IMR-90 (cell line): Measurements from ENCODE around the gene SLC18B1.

Source experiments
- BHLHE40 ChIP-seq: fragments of 150-350 bp; IDR thresholded peaks from 2 replicates; pipeline ENCODE4 v1.6.1; 2016; ENCODE audit warnings: mild to moderate bottlenecking, low read depth, low read length
- CTCF ChIP-seq: conservative IDR thresholded peaks from 2 replicates; pipeline ENCODE4 v1.5.1; 2012; ENCODE audit warnings: mild to moderate bottlenecking, low read depth, low read length, improper control_type of control experiment
- ELK1 ChIP-seq: fragments of 150-350 bp; IDR thresholded peaks from 2 replicates; pipeline ENCODE4 v1.6.1; 2016; ENCODE audit warnings: low read depth, mild to moderate bottlenecking, low read length, moderate library complexity, borderline replicate concordance
- FOS ChIP-seq: fragments of 150-350 bp; IDR thresholded peaks from 2 replicates; pipeline ENCODE4 v1.6.1; 2016; ENCODE audit warnings: low read depth, low read length
- MAFK ChIP-seq: IDR thresholded peaks from 2 replicates; pipeline ENCODE4 v1.6.1; 2012; ENCODE audit warnings: low read depth, low read length, improper control_type of control experiment
- MXI1 ChIP-seq: IDR thresholded peaks from 2 replicates; pipeline ENCODE4 v1.6.1; 2012; ENCODE audit warnings: low read depth, mild to moderate bottlenecking, low read length, moderate library complexity, borderline replicate concordance
- POLR2A ChIP-seq: IDR thresholded peaks from 2 replicates; pipeline ENCODE4 v1.6.1; 2012; ENCODE audit warnings: mild to moderate bottlenecking, low read depth, low read length
- RAD21 ChIP-seq: IDR thresholded peaks from 2 replicates; pipeline ENCODE4 v1.6.1; 2012; ENCODE audit warnings: low read length, improper control_type of control experiment
- RCOR1 ChIP-seq: IDR thresholded peaks from 2 replicates; pipeline ENCODE4 v1.6.1; 2012; ENCODE audit warnings: mild to moderate bottlenecking, low read length, improper control_type of control experiment; ENCODE audit not compliant: insufficient replicate concordance
- SMC3 ChIP-seq: fragments of 150-350 bp; IDR thresholded peaks from 2 replicates; pipeline ENCODE4 v1.6.1; 2016; ENCODE audit warnings: low read depth, mild to moderate bottlenecking, antibody characterized with exemption, low read length, moderate library complexity
- USF2 ChIP-seq: fragments of 150-350 bp; IDR thresholded peaks from 2 replicates; pipeline ENCODE4 v1.6.1; 2017; ENCODE audit warnings: mild to moderate bottlenecking, antibody characterized with exemption, low read length, low read depth

GRCh38 chr6:132725471-132725870 lies 73.0 kb downstream of the SLC18B1 start:
- TF ChIP-seq CTCF (no peak), MXI1 (no peak), BHLHE40 (no peak), RAD21 (no peak), POLR2A (no peak), ELK1 (no peak), SMC3 (no peak), FOS (no peak), USF2 (no peak), RCOR1 (no peak), MAFK (no peak)
